SH-SY5Y (cell line): ENCODE data around the gene SPOUT1.

Experiments
- GATA2 ChIP-seq: IDR thresholded peaks from 2 replicates; pipeline ENCODE4 v1.6.1; 2011; ENCODE audit warnings: mild to moderate bottlenecking, low read depth, low read length
- GATA3 ChIP-seq: IDR thresholded peaks from 2 replicates; pipeline ENCODE4 v1.6.1; 2011; ENCODE audit warnings: low read depth, mild to moderate bottlenecking, low read length, moderate library complexity

Gene SPOUT1

DNA sequence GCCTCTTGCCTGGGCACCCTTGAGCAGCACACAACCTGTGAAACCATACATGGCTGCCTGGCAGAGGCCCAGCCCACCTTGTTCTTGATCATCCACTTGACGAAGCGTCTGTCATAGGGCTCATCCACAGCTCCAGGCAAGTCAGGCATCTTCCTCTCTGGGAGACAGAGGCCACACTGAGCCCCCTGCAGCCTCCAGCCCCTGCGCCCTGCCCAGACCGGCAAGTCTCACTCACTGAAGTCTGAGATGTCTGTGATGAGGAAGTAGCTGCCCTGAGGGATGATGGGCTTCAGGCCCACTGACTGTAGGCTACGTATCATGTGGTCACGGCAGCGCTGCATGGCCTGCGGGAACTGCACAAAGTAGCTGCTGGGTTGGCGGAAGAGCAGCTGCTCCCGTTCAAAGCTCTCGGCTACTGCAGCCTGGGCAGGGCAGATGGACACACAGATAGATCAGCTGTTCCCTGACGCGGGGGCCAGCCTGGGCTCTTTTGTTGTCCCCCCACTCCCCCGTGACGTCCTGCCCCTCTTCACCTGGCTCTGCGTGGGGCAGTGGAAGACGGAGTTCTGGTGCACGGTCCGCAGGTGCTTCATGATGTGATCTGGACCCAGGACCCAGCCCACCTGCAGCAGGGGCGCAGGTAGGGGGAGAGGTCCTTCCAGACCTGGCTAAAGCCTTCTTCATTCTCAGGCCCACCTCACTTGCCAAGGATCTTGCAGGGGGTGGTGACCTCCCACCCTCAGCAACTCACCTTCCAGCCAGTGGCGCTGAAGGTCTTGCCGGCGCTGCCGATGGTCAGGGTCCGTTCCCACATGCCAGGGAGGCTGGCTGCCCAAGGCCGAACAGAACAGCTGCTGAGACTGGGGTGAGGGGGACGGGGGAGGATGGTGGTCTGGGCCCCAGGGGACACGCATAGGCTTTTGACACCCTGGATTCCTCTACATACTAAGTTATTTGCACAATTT is 5.9 kb upstream of the SPOUT1 start:
- TF ChIP-seq GATA3 (no peak), GATA2 (no peak)

DNA sequence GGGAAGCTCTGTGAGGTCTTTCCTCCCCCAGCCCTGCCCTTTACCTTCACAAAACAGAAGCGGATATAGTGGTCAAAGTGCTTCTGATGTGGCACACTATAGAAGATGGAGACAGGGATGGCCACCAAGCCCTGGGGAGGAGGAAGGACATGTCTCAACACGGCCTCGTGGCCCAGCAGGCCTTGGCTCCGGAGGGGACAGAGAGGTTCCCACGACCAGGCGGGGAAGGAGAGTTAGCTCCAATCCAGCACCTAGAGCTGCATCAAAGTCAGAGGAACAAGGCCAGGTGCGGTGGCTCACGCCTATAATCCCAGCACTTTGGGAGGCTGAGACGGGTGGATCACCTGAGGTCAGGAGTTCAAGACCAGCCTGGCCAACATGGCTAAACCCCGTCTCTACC is 4.1 kb upstream of the SPOUT1 start:
- TF ChIP-seq GATA3 (no peak), GATA2 (no peak)

DNA sequence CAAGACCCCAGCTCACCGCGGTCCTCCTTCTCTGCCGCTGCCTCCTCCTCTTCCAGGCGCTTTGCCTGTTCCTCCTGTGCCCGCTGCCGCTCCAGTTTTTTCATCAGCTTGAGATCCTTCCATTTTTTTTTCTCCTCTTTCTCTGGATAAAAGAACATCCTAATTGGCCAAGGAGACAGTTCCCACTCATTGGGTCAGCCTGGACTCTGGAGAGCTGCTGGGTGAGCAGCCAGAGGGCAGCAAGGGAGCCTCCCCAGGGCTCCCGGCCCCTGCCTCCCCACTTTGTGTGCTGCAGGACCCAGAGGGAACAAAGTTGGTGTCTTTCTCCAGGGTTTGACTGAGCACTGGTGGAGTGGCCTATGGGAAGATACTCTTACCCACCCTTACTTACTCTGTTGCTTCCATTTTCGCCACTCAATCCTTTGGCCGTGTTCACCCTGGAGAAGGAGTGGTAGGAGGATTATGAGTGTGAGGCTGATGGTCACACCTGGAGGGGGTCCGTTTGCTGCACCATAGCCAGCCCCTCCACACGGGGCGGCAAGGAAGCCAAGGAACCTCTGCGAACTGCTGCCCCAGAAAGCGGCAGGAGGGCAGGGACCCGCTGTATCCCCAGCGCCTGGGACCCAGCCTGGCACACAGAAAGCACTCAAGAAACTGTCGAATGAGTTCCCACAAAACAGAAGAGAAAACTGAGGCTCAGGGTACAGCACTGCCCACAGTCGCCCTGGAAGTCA is 708 bp downstream of the SPOUT1 start:
- no peak for TF ChIP-seq GATA3
- no peak for TF ChIP-seq GATA2

DNA sequence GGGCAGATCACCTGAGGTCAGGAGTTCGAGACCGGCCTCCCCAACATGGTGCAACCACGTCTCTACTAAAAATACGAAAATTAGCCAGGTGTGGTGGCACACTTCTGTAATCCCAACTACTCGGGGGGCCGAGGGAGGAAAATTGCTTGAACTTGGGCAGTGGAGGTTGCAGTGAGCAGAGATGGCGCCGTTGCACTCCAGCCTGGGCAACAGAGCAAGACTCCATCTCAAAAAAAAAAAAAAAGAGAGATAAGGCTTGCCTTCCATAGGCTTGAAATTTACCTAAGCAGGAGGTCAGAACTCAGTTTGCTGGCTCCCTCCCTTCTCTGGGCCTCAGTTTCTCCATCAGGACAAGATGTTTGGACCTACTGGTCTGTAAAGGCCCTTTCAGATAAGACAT is 1.3 kb downstream of the SPOUT1 start:
- TF ChIP-seq GATA3 (no peak), GATA2 (no peak)

DNA sequence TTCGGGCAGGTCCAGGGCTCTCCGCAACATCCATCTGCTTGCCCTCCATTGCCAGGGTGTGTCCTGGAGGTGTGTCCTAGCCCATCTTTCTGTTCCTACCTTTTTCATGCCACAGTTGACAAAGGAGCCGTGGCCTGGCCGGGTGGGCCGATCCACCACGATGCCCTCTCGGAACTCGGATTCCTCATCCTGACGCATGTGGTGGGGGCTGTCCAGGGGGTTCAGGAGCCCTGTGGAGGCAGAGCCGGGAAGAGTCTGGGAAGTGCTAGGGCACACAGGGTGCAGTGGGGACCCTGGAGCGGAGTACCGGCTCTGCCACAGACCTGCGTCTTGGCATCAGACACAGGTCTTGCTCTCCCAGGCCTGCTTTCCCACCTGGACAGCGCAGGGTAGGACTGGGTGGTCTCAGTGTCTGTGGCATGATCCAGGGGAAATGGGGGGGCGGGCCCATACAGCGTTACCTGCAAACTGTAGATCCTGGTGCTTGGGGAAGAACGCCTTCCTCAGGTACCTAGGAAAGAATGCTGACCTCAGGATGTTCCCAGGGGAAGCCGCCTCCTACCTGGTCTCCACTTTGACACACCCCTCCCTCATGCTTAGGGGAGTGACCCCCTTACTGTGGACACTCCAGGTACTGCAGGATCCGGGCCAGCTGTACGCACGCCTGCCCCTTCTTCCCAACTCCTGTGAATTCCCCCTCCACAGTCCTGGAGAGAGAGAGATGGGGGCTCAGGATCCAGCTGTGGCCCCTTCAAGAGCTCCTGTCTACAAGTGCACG is 3.5 kb downstream of the SPOUT1 start:
- no peak for TF ChIP-seq GATA3
- TF ChIP-seq GATA2 = no peak

DNA sequence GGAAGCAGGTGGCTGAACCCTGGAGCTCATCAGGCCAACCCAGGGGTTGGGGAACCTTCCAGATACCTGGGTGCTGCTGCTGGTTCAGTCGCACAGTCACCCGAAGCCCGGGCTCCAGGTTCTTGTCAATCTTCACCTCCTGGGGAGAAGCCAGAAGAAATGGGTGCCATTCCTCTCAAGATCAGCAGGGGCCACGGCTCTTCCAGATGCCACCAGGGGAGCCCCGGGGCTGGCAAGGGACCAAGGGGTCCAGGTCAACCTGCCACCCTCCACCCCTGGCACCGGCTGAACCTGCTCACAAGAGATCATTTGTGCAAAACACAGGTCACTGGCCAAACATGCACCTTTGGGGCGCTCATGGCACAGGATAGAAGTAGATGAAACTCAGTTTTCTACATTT is 4.7 kb downstream of the SPOUT1 start:
- TF ChIP-seq GATA2 (no peak), GATA3 (no peak)

DNA sequence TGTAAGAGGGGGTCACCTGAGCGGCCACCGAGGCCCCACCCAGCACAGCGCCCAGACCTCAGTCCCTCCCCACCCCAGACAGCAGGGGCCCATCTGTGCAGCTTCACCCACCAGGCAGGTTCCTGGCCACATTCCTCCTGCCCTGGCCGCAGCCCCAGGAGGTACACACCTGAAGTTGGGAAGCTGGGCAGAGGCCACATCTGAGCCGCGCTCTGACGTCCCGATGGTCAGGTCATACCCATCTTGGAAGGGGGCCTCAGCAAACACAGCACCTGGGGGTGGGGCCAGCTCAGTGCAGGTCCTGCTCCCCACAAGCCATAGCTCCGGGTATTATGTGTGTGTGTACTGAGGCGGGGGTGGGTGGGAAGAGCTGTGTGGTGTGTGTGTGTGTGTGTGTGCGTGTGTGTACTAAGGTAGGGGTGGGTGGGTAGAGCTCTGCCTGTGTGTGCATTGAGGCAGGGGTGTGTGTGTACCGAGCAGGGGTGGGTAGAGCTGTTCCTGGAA is 5.6 kb downstream of the SPOUT1 start:
- TF ChIP-seq GATA2 (no peak), GATA3 (no peak)

DNA sequence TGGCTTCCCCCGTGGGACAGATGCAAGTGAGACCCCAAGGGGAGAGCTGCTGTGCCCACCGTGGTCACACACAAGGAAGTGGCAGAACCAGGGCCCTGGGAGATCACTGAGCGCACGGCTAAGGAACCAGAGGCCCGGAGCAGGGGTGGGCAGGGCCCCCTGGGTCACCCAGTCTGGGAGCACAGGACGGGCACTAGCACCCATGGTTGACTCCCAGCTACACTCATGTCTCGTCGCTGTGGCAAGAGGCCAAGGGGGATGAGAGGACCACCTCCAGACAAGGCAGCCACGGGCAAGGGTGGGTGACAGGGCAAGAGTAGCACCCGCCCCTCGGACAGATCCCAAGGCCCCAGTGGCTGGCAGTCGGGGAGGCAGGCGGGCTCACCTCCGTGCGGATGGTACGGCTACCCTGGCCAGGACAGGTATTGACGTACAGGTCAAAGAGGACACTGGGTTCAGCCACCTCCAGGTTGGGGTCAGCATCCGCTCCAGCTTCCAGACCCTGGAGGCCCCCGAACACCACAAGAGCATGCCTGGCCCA is 6.2 kb downstream of the SPOUT1 start:
- TF ChIP-seq GATA2 = no peak
- no peak for TF ChIP-seq GATA3

DNA sequence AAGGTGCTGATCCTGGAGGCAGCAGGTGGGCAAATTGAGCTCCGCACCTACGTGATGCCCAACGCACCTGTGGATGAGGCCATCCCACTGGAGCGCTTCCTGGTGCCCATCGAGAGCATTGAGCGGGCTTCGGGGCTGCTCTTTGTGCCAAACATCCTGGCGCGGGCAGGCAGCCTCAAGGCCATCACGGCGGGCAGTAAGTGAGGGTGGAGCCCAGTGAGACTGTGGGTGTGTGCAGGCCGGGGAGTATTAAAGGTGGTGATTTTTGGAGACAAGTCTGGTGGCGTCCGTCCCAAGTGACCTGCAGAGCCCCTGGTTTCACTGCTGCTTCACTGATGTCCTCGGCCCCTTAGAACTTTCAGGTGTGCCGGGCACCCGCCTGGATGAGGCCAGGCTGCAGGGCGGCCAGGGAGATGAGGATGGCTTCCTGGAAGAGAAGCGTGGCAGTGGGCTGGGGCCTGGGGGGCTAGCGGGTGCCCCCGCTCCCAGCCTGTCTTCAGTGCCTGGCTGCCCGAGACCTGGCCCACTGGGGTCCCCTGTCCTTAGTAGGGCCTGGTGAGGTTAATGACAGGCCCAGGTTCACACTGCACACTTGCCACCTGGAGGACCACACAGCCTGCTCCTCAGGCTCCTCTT is 7.1 kb downstream of the SPOUT1 start:
- TF ChIP-seq GATA3 (no peak), GATA2 (no peak)

DNA sequence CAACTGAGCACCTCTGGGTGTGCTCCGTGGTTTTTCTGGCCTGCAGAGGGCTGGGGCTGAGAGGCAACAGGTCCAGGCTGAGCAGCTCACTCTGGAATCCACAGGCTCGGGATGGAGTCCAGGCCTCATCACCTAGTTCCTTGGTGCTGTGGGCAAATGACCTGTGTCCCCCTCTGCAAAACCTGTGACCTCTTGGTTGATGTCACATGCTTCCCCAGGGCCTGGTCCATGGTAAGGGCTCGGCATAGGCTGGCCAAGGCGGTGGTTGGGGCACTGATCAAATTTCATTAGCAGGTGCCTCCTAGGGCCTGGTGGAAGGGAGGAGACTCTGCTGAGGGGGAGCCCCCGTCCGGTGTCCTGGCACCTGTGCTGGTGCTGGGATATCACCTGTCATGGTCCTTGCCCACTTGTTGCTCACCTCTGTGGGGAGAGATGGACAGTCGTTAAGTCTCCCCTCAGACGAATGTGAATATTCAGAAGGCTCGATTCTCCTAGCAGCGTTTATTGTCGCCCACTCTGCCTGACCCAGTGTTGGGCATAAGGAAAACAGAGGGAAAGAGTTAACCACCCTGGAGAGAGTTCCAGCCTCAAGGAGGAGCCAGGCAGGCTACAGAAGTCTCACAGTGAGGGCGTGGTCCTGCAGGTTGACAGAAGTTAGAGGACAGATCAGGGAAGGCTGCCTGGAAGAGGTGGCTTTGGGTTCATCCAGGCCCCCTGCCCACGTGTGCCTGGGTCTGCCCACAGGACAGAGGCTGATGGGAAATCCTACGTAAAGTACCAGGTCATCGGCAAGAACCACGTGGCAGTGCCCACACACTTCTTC is 7.8 kb downstream of the SPOUT1 start:
- no peak for TF ChIP-seq GATA2
- TF ChIP-seq GATA3 = no peak

DNA sequence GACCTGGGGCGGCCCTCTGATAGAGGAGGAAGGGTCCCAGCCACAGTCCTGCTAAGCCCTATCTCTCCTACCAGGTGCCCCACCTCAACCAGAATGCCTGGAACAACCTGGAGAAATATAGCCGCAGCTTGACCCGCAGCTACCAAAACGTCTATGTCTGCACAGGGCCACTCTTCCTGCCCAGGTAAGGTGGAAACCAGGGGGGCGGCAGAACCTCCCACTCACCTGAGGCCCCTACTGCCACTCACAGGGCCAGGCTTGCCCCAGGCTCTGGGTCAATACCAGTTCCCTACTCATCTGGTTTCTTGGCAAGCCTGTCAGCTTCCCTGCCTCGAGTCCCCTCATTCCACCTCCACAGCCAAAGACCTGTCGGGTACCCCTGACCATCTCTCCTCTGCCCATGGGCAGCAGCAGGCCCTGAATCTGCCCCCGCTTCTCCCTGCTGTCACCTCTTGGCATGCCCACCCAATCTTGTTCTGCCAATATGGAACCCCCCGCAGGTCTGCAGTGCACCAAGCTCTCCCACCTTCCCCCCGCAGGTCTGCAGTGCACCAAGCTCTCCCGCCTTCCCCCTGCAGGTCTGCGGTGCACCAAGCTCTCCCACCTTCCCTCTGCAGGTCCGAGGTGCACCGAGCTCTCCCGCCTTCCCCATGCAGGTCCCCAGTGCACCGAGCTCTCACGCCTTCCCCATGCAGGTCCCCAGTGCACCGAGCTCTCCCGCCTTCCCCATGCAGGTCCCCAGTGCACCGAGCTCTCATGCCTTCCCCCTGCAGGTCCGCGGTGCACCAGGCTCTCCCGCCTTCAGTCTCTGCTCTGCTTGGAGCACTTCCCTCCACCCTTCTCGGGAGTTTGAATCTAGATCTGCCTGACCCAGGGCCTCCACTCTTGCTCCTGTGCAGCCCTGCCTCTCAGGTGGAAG is 8.7 kb downstream of the SPOUT1 start:
- TF ChIP-seq GATA2 = no peak
- TF ChIP-seq GATA3 = no peak
